Naive thymus-derived CD8-positive, alpha-beta T cell (primary cell): ENCODE measurements around the gene NPM3. TPM values are rescaled to one million over a fixed set of nuclear protein-coding genes. Genes with fewer than 3 reads are reported as not detected.

Source experiments
- ATAC-seq, 2 donors: fragments of 150-1000 bp; cut with Tn5 transposase in 1 of 2; sonication (Bioruptor Pico), chemical (Tn5 transposase) in 1 of 2; 1 replicate in 1 of 2; 2 replicates in 1 of 2; pipeline ENCODE4 v1.10.0; 2021; ENCODE audit warnings: mild to moderate bottlenecking in 2 of 2, moderate library complexity in 2 of 2
- POLR2A ChIA-PET: fragments of 350-600 bp; sonication (Branson Sonifier 250); formaldehyde crosslinking; loops from one replicate; lab custom pipeline; 2021; ENCODE audit warnings: antibody characterized with exemption; lab: Charles Lee
- DNase-seq, 10 donors: peaks; one replicate each; pipeline versions ENCODE4 v3.0.0 to v3.0.0-alpha.2; 2020 to 2022
- H3K27ac Mint-ChIP-seq, 10 donors: one replicate each; pipeline ENCODE4 v1.8.0; 2020 to 2022; ENCODE audit warnings: mild to moderate bottlenecking in 10 of 10, mixed read lengths in 10 of 10, moderate library complexity in 4 of 10, inconsistent platforms in 1 of 10
- H3K27me3 Mint-ChIP-seq, 5 donors: one replicate each; pipeline ENCODE4 v1.8.0; 2021 to 2022; ENCODE audit warnings: mixed read lengths in 5 of 5
- H3K36me3 Mint-ChIP-seq, 3 donors: one replicate each; pipeline ENCODE4 v1.8.0; 2020 to 2022; ENCODE audit warnings: mixed read lengths in 3 of 3, mild to moderate bottlenecking in 2 of 3, inconsistent platforms in 1 of 3
- H3K4me1 Mint-ChIP-seq, 4 donors: one replicate each; pipeline ENCODE4 v1.8.0; 2021 to 2022; ENCODE audit warnings: mixed read lengths in 4 of 4
- H3K4me3 Mint-ChIP-seq, 10 donors: one replicate each; pipeline ENCODE4 v1.8.0; 2020 to 2022; ENCODE audit warnings: mild to moderate bottlenecking in 10 of 10, mixed read lengths in 10 of 10, moderate library complexity in 6 of 10, inconsistent platforms in 1 of 10
- H3K9me3 Mint-ChIP-seq, 9 donors: one replicate each; pipeline ENCODE4 v1.8.0; 2020 to 2022; ENCODE audit warnings: mixed read lengths in 9 of 9, mild to moderate bottlenecking in 3 of 9, inconsistent platforms in 1 of 9, moderate library complexity in 1 of 9
- polyA plus RNA-seq, 3 donors: library from polyadenylated mRNA; unstranded; fragments of 300-500 nt; fragmentation: Illumina TruSeq; gene quantifications; one replicate each; pipeline ENCODE4 v1.2.3, GENCODE V29; 2021
- total RNA-seq, 8 experiments: library from RNA in 2 of 8; stranded (reverse) in 2 of 8; gene quantifications; one replicate each; pipeline ENCODE4 v1.2.3 and lab custom pipeline; 2021 to 2026

NPM3 gene
- total and polyA plus RNA-seq, 5 experiments from 2014 or later: 14.6 to 19.3 (median 18.9) TPM

DNA sequence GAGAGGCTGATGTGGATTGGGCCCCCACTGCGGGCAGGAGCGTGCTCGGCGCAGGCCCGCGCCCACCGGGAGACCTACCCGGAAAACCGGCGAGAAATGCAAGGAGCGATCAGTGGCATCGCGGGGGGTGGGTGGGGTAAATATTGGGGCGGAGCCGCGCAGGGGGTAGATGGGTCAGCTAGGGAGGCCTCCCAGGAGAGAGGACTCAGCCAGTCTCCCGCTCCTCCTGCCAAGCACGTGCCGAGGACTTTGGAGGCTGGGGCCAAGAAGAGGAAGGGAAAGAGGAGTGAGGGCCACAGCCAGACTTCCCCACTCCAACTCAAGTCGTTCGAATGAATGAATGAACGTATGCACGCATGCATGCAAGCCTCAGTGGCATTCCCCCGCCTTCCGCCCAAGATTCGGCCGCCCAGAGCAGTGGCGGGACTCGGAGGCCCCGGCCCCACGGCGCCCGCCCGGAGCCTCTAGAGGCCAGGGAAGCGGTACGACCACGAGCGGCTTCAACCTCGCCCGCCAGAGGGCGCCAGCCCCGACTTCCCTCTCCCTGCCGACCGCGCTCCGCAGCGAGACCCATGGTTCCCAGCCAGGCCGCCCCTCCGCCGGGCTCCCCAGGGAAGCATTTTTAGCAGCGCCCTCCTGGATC lies 3.6 kb downstream of the NPM3 start:
- POLR2A ChIA-PET: interaction anchor here (0.6 to 5.3 kb wide), 2 partner anchors 16 to 39 kb away, joined by 3 to 29 read pairs; partner anchors contain the start of gene OGA
- H3K9me3 Mint-ChIP-seq: peaks cover 0 to 3% (median 0%) of the 10 kb centered on the region in 9 donors
- H3K27ac Mint-ChIP-seq: peak overlapping the region in 3 of 10 donors; percentile 48 to 79 (median 65)
- peak overlapping the region; percentile 69 to 91 (median 82) for H3K4me3 Mint-ChIP-seq
- DNase-seq: peak; percentile 59 to 86 (median 81)
- H3K27me3 Mint-ChIP-seq: peaks cover 15 to 40% (median 26%) of the 10 kb centered on the region in 5 donors
- peaks cover 0 to 9% (median 0%) of the 10 kb centered on the region in 3 donors for H3K36me3 Mint-ChIP-seq
- ATAC-seq: peak; percentile 59 to 65
- peaks cover 31 to 72% (median 55%) of the 10 kb centered on the region in 4 donors for H3K4me1 Mint-ChIP-seq

DNA sequence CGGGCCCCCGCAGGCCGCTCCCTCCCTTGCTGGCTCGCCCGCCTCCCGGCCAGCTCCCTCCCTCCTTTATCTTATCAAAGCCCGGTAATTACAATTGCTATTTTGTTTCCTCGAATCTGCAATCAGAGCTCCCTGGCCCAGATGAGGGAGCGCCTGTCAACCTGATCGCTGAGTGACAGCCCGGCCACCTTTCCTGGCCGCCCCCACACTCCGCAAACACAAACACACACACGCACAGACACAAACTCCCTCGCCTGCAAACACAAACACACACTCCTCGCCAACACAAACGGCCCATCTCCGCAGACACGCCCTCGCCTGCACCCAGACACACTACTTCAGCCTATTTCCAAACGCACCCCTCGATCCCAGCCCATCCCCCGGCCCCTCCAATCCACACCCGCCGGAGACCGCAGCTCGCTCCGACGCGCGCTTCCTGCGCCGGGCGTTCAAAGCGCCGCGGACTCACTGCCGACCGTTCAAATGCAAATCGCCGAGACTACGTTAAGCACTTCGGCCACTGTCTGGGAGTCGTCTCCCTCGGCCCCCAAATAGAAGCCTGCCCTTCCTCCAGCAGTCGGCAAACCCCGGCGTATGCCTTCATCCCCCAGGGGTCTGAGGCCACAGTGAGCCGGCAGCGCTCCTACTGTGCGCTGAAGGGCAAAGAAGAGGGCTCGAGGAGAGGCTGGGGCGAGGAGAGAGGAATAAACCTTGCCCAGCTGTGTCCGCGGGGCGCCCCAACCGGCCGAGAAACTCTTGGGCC lies 4.3 kb downstream of the NPM3 start:
- H3K27me3 Mint-ChIP-seq: peaks cover 22 to 47% (median 33%) of the 10 kb centered on the region in 5 donors
- DNase-seq (peak in 2 of 10 donors; percentile 28 to 29), ATAC-seq (peak in 1 of 2 donors; percentile 7)
- POLR2A ChIA-PET: no interaction called here
- H3K36me3 Mint-ChIP-seq: peaks cover 0 to 4% (median 0%) of the 10 kb centered on the region in 3 donors
- H3K4me1 Mint-ChIP-seq: peaks cover 32 to 72% (median 55%) of the 10 kb centered on the region in 4 donors
- H3K9me3 Mint-ChIP-seq: peaks cover 0 to 3% (median 0%) of the 10 kb centered on the region in 9 donors
- peak overlapping the region; percentile 69 to 91 (median 82) for H3K4me3 Mint-ChIP-seq
- peak overlapping the region in 5 of 10 donors; percentile 14 to 79 (median 37) for H3K27ac Mint-ChIP-seq

DNA sequence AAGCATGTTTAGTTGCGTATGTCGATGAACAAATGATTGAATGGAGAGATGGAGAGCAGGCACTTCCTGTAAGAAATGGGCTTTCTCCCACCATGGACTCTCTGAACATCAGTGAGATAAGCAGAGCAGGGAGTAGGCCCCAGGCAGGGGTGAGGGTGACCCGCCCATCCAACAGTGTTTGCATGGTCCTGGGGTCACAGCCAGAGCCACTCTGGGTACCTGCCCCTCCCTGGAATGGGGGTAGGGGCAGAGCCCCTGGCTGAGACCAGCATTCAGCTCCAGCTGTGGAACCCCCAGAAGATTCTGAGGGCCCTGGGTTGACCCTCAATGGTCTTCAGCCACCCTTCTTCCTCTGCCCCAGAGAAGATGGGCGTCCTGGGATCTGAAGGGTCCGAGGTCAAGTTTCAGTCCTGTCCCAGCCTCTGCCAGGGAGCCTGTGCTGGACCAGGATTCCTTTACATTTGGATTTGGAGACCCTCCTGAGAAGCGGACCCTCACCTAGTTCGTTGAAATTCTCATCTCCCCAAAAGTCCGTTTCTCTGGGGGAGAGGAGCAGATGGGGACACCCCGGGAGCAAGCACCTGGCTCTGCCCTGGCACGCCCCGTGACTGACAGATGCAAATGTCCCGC lies 5.0 kb downstream of the NPM3 start:
- ATAC-seq: no peak
- H3K4me3 Mint-ChIP-seq: peak overlapping the region in 9 of 10 donors; percentile 42 to 91 (median 78)
- peaks cover 0 to 3% (median 0%) of the 10 kb centered on the region in 9 donors for H3K9me3 Mint-ChIP-seq
- peaks cover 0 to 4% (median 0%) of the 10 kb centered on the region in 3 donors for H3K36me3 Mint-ChIP-seq
- H3K27me3 Mint-ChIP-seq: peaks cover 28 to 54% (median 40%) of the 10 kb centered on the region in 5 donors
- peak overlapping the region in 3 of 10 donors; percentile 36 to 79 (median 65) for H3K27ac Mint-ChIP-seq
- POLR2A ChIA-PET: no interaction called here
- DNase-seq: no peak
- peaks cover 31 to 72% (median 55%) of the 10 kb centered on the region in 4 donors for H3K4me1 Mint-ChIP-seq

DNA sequence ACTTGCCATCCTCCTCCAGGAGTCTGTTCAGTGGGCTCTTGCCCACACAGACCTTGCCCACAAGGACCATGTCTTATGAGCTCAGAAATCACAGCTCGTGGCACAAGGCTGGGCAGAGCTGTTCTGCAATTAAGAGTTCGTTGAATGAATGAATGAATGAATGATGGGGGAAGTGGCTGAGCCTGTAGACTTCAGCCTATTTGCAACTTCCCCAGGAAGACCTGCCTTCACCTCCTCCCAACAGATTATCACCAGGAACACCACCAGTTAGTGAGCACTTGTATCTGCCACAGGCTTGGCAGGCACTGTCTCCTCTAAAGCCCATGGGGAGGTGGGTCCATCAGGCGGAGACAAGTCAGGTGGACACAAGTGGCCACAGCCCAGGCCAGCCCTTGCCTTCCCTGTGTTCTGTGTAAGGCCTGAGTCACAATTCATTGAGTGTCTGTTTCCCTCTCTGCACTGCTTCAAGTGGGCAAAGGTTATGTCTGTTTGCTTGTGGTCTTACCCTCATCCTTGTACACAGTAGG lies 5.6 kb downstream of the NPM3 start:
- ATAC-seq: no peak
- Mint-ChIP-seq H3K27ac (no peak overlapping the region), H3K4me1 (peaks cover 27 to 68% (median 49%) of the 10 kb centered on the region in 4 donors), H3K9me3 (peaks cover 0 to 3% (median 0%) of the 10 kb centered on the region in 9 donors), H3K4me3 (peak overlapping the region in 8 of 10 donors; percentile 20 to 90 (median 49)), H3K27me3 (peaks cover 28 to 60% (median 41%) of the 10 kb centered on the region in 5 donors), H3K36me3 (peaks cover 0 to 4% (median 0%) of the 10 kb centered on the region in 3 donors)
- POLR2A ChIA-PET: no interaction called here
- DNase-seq: no peak

DNA sequence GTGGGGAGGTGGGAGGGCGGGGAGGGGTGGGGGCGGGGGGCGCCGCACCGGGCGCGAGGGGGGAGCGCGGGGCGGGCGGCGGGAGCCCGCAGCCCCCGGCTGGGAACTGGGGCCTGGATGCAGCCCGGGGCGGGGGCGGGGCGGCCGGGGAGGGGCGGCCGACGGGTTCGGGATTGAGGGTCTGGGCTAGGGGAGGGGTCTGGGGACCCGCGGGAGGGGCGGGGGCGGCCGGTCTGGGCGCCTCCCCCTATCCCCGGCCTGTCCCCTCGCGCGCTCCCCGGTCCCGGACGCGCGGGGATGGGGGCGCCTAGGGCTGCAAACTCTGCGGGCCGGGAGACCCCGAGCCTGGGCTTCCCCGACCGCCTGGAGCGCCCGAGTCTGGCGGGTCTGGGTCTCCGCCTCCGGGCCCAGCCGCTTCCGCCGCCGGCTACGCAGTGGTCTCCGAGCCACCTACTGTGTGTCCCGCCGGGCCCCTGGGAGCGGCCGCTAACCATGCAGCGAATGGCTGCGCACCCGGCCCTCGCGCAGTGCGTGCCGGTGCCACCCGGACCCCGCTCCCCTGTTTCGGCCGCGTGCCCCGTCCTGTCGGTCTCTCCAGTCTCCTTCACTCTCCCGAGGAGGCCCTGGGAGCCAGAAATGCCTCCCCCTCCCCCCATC lies 7.0 kb downstream of the NPM3 start:
- Mint-ChIP-seq H3K4me3 (peak overlapping the region in 7 of 10 donors; percentile 52 to 90 (median 61)), H3K27me3 (peaks cover 30 to 74% (median 53%) of the 10 kb centered on the region in 5 donors), H3K4me1 (peaks cover 23 to 56% (median 37%) of the 10 kb centered on the region in 4 donors), H3K36me3 (peaks cover 0 to 4% (median 0%) of the 10 kb centered on the region in 3 donors), H3K27ac (peak overlapping the region in 1 of 10 donors; percentile 74), H3K9me3 (peaks cover 0 to 3% (median 0%) of the 10 kb centered on the region in 9 donors)
- POLR2A ChIA-PET: no interaction called here
- no peak for DNase-seq
- ATAC-seq: no peak

DNA sequence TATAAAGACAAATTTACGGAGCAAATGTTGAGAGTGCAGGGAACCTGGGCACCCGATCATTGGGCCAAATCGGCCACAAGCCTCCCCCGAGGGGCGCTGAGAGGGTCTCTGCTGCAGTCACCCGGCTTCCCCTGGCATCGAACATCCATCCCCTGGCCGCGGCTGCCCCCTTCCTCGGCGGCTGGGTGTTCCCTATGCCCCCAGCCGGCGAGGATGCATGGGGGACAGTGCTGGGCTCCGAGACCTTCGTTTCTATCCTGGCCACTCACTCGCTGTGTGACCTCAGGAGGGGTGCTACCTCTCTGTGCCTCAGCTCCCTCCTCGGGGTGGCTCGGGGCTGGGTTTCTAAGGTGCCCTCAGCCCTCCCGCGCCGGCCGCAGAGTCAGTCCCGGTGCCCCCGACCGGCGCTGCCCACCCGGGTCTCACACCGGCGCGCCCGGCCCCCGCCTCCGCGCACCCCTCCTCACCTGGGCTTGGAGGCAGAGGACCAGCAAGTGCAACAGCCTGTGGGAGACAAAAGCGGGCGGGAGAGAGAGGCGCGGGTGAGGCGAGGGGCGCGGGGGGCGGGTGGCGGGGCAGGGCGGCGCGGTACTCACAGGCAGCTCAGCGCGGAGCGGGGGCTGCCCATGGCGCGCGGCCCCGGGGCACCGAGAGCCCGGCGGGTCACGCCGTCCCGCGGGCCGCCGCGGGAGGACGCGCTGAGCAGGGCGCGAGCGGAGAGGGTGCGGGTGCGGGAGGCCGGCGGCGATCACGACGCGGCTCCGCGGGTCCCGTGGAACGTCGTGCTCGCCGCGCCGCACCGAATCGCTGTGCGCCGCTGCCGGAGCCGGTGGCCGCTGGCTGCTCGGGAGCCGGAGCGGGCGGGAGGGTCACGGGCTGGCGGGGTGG lies 7.7 kb downstream of the NPM3 start, which contains the start of gene FGF8:
FGF8 (minus strand) TSS at position 842 of the 888 bp plus-strand sequence; CDS start at position 628, 214 bp downstream.
- no peak for ATAC-seq
- no peak for DNase-seq
- H3K27ac Mint-ChIP-seq: peak within 1 kb of the TSS in 1 of 10 donors; percentile 74
- H3K4me3 Mint-ChIP-seq: peak within 1 kb of the TSS in 8 of 10 donors; percentile 52 to 90 (median 66)
- POLR2A ChIA-PET: interaction anchor here (0.6 kb wide), 1 partner anchor 245 kb away, joined by 4 read pairs; no protein-coding TSS in a partner anchor
- H3K36me3 Mint-ChIP-seq: peaks cover 0 to 4% (median 0%) of the 10 kb centered on the region in 3 donors
- H3K4me1 Mint-ChIP-seq: peaks cover 21 to 50% (median 32%) of the 10 kb centered on the region in 4 donors
- peaks cover 30 to 79% (median 55%) of the 10 kb centered on the region in 5 donors for H3K27me3 Mint-ChIP-seq
- peaks cover 0 to 3% (median 0%) of the 10 kb centered on the region in 9 donors for H3K9me3 Mint-ChIP-seq

DNA sequence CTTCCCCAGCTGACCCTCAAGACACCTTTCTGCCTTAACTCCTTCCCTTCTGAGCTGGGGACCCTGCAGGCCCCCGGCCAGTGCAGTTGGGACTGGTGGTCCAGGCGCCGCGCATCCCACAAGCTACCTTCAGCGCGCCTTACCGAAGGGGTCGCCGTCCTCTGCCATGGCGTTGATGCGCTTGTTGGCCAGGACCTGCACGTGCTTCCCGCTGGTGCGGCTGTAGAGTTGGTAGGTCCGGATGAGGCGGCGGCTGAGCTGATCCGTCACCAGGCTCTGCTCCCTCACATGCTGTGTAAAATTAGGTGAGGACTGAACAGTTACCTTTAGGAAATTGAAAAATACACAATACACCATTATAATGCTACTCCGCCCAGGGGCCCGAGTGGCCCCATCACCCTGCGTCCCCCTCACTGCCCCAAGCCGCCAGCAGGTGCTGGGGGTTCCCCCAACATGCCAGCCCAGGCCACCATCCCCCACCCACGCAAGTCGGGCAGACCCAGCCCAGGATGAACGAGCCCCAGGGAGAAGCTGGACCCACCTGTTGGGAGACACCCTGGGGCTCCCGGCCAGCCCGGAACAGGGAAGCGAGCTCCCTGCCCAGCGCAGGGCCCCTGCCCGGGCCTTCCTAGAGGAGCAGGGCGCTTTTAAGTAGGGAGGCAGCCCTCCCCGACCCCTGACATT lies 8.5 kb downstream of the NPM3 start:
- peak overlapping the region; percentile 31 to 68 (median 54) for H3K4me3 Mint-ChIP-seq
- peak overlapping the region in 1 of 10 donors; percentile 9 for H3K27ac Mint-ChIP-seq
- POLR2A ChIA-PET: interaction anchor here (0.6 kb wide), 1 partner anchor 246 kb away, joined by 4 read pairs; no protein-coding TSS in a partner anchor
- peaks cover 0 to 4% (median 0%) of the 10 kb centered on the region in 3 donors for H3K36me3 Mint-ChIP-seq
- peaks cover 19 to 45% (median 27%) of the 10 kb centered on the region in 4 donors for H3K4me1 Mint-ChIP-seq
- H3K9me3 Mint-ChIP-seq: peaks cover 0 to 3% (median 0%) of the 10 kb centered on the region in 9 donors
- DNase-seq: peak in 1 of 10 donors; percentile 26
- peaks cover 30 to 79% (median 55%) of the 10 kb centered on the region in 5 donors for H3K27me3 Mint-ChIP-seq
- peak; percentile 37 to 42 for ATAC-seq

DNA sequence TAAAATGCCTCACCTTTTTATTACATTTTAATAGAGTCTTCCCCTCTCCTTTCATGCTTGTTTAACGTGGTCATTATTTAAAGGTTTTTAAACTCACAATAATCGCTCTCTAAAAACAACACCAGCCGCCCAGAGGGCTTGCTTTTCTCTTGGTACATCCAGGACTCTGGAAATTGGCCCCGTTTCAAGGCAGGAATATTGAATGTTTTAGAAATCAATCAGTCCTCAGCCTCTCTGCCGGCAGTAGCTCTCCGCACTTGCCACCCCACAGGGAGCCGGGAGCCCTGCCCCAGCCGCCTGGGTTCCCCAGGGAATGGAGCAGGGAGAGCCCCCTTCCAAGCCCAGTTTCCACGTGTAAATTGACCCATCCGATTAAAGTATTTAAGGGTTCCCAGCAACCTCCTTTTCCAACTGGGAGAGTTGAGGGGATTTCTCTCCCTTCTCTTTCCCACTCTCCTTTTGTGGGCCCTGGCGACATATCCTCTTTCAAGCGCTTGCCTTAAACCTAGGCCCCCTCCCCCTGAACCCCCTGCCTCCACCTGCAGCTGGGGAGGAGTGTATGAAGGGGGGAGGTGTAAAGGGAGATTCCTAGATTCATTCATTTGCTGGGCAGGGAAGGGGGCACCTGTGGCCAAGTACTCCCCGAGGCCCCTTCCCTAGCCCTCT lies 9.2 kb downstream of the NPM3 start:
- peak overlapping the region in 8 of 10 donors; percentile 0 to 66 (median 38) for H3K4me3 Mint-ChIP-seq
- POLR2A ChIA-PET: interaction anchor here (1.0 kb wide), 1 partner anchor 9 kb away, joined by 4 read pairs; the partner anchor contains the start of gene NPM3
- no peak for DNase-seq

DNA sequence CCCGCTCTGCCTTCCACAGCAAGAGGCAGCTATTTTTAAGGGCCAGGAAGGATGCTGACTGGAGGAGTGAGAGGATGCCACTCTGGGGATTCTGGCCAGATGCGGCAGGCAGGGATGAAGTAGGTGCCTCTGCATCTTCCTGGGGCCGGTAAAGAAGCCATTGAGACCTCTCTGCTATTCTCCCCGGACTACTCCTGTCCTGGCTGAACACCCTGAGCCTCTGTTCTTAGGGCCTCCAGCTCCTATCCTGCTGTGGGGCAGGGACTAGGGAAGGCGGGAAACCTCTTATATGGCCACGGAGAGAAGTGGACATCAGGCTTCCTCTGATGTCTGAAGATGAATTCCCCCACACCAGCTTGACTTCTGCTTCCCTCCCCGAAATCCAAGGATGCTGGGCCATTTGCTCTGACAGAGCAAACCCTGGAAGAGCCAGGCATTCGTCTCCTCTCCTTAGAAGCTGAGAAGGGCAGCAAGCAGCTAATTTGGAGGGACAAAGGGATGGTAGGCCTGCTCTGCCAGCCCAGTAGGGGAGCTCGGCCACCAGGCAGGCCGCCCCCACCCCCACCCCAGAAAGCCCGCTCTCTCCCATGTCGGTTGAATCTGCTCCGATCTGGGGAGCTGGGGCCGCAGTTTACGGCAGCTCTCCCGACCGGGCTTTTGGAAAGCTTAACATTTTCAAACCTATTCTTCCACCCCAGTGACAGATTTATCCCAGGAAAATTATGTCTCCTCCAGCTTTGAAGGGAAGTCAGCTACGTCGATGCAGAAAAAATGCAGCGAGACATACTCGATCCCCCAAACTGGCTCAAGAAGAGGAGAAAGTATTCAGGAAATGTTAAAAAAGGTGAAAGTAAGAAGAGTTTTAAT lies 10.1 kb downstream of the NPM3 start:
- POLR2A ChIA-PET: interaction anchor here (0.6 to 1.0 kb wide), 2 partner anchors 10 to 32 kb away, joined by 3 to 4 read pairs; partner anchors contain the start of gene NPM3
- H3K27me3 Mint-ChIP-seq: peaks cover 30 to 73% (median 54%) of the 10 kb centered on the region in 5 donors
- DNase-seq (no peak), ATAC-seq (no peak)
- H3K4me1 Mint-ChIP-seq: peaks cover 11 to 33% (median 20%) of the 10 kb centered on the region in 4 donors
- peak overlapping the region in 2 of 10 donors; percentile 36 to 55 for H3K4me3 Mint-ChIP-seq
- H3K9me3 Mint-ChIP-seq: peaks cover 0 to 3% (median 0%) of the 10 kb centered on the region in 9 donors
- no peaks in the 10 kb centered on the region for H3K36me3 Mint-ChIP-seq
- H3K27ac Mint-ChIP-seq: no peak overlapping the region

More for the DNA sequence above, 9.2 kb downstream of the NPM3 start:
- peaks cover 0 to 4% (median 0%) of the 10 kb centered on the region in 3 donors for H3K36me3 Mint-ChIP-seq
- peak overlapping the region in 1 of 10 donors; percentile 34 for H3K27ac Mint-ChIP-seq
- peaks cover 33 to 79% (median 55%) of the 10 kb centered on the region in 5 donors for H3K27me3 Mint-ChIP-seq
- peaks cover 0 to 3% (median 0%) of the 10 kb centered on the region in 9 donors for H3K9me3 Mint-ChIP-seq
- ATAC-seq: no peak
- H3K4me1 Mint-ChIP-seq: peaks cover 15 to 39% (median 25%) of the 10 kb centered on the region in 4 donors
